HepG2 (cell line): ENCODE results near the gene SREBF1. TPM values are rescaled to one million over a fixed set of nuclear protein-coding genes. Genes with fewer than 3 reads are reported as not detected.
A peak's percentile ranks its signal among the peaks of the same experiment; 100 is the strongest.

Experiments used
- ATAD3A ChIP-seq: sonication (generic); formaldehyde crosslinking; IDR thresholded peaks from 2 replicates; pipeline ENCODE4 v1.4.0; 2020; ENCODE audit warnings: missing genetic modification reagents
- ELF1 ChIP-seq: sonication (generic); formaldehyde crosslinking; IDR thresholded peaks from 2 replicates; pipeline ENCODE4 v1.4.0; 2020; ENCODE audit warnings: missing genetic modification reagents
- FLYWCH1 ChIP-seq: sonication (generic); formaldehyde crosslinking; IDR thresholded peaks from 2 replicates; pipeline ENCODE4 v1.8.1; 2023; ENCODE audit warnings: mild to moderate bottlenecking, missing genetic modification reagents
- MAFK ChIP-seq, 2 experiments: IDR thresholded peaks in 1 of 2; conservative IDR thresholded peaks in 1 of 2; 2 replicates each; pipeline ENCODE4 v1.6.1; 2011; ENCODE audit warnings: improper control_type of control experiment in 2 of 2, low read length in 2 of 2
- SMARCC2 ChIP-seq: fragments of 450-650 bp; IDR thresholded peaks from 2 replicates; pipeline ENCODE4 v1.6.1; 2017; ENCODE audit warnings: antibody characterized with exemption, mild to moderate bottlenecking
- SRF ChIP-seq: IDR thresholded peaks from 2 replicates; pipeline ENCODE4 v1.6.1; 2011; ENCODE audit warnings: mild to moderate bottlenecking, low read depth, low read length, moderate library complexity
- TAF1 ChIP-seq: sonication (generic); formaldehyde crosslinking; IDR thresholded peaks from 2 replicates; pipeline ENCODE4 v1.4.0; 2020; ENCODE audit warnings: missing genetic modification reagents
- ZBTB7A ChIP-seq: sonication (generic); formaldehyde crosslinking; IDR thresholded peaks from 2 replicates; pipeline ENCODE4 v1.8.0; 2022; ENCODE audit warnings: mild to moderate bottlenecking, missing genetic modification reagents
- ZC3H4 ChIP-seq: sonication (generic); formaldehyde crosslinking; IDR thresholded peaks from 2 replicates; pipeline ENCODE4 v1.4.0; 2020; ENCODE audit warnings: missing genetic modification reagents, borderline replicate concordance
- ZNF17 ChIP-seq: sonication (generic); formaldehyde crosslinking; IDR thresholded peaks from 2 replicates; pipeline ENCODE4 v1.5.0; 2020; ENCODE audit warnings: mild to moderate bottlenecking, missing genetic modification reagents
- ZNF569 ChIP-seq: sonication (generic); formaldehyde crosslinking; IDR thresholded peaks from 2 replicates; pipeline ENCODE4 v1.5.0; 2020; ENCODE audit warnings: mild to moderate bottlenecking, missing genetic modification reagents, moderate library complexity, borderline replicate concordance
- ZNF749 ChIP-seq: sonication (generic); formaldehyde crosslinking; IDR thresholded peaks from 2 replicates; pipeline ENCODE4 v1.8.0; 2022; ENCODE audit warnings: mild to moderate bottlenecking, missing genetic modification reagents, moderate library complexity, borderline replicate concordance
- polyA plus RNA-seq, 8 experiments: library from polyadenylated mRNA; depleted of rRNA in 3 of 8; stranded (reverse) in 7 of 8; unstranded in 1 of 8; fragments of >200 nt; fragmentation: Illumina TruSeq in 4 of 8; extraction: Trizol in 4 of 8; gene quantifications; 2 replicates each; pipeline versions ENCODE4 v1.2.1 to v1.2.3, GENCODE V29; 2011 to 2016; ENCODE audit warnings: low read depth in 4 of 8, missing spikeins in 1 of 8, mixed read lengths in 1 of 8; ENCODE audit not compliant: insufficient read depth in 1 of 8
- total RNA-seq, 5 experiments: library from RNA; depleted of rRNA; stranded (reverse); fragments of >200 nt; fragmentation: Illumina TruSeq; extraction: Trizol; gene quantifications; 2 replicates each; pipeline ENCODE4 v1.2.3, GENCODE V29; 2016; ENCODE audit warnings: low read depth in 1 of 5
- TF ChIP-seq, protein P1 (sequence below): sonication (generic); formaldehyde crosslinking; IDR thresholded peaks from 2 replicates; pipeline ENCODE4 v1.4.0; 2020; ENCODE audit warnings: missing genetic modification reagents
- TF ChIP-seq, protein P2 (sequence below), 2 experiments: IDR thresholded peaks; 2 replicates each; pipeline ENCODE4 v1.6.1; 2011 to 2012; ENCODE audit warnings: low read length in 2 of 2, borderline replicate concordance in 1 of 2, low read depth in 1 of 2, mild to moderate bottlenecking in 1 of 2, moderate library complexity in 1 of 2
- TF ChIP-seq, protein P3 (sequence below): sonication (generic); formaldehyde crosslinking; IDR thresholded peaks from 2 replicates; pipeline ENCODE4 v1.5.1; 2020; ENCODE audit warnings: missing genetic modification reagents, mild to moderate bottlenecking, borderline replicate concordance
- TF ChIP-seq, protein P4 (sequence below): sonication (generic); formaldehyde crosslinking; conservative IDR thresholded peaks from 2 replicates; pipeline ENCODE4 v1.4.0; 2020; ENCODE audit warnings: missing genetic modification reagents
- TF ChIP-seq, protein P5 (sequence below): sonication (generic); formaldehyde crosslinking; IDR thresholded peaks from 2 replicates; pipeline ENCODE4 v1.5.0; 2020; ENCODE audit warnings: missing genetic modification reagents
- TF ChIP-seq, protein P6 (sequence below): IDR thresholded peaks from 2 replicates; pipeline ENCODE4 v1.6.1; 2016; ENCODE audit warnings: mild to moderate bottlenecking

The SREBF1 gene
- total and polyA plus RNA-seq, 2 of the 13 experiments (the other 11 are each of a cell fraction or from before 2014, with no cell fraction given) = 34.3 to 38.0 TPM

DNA sequence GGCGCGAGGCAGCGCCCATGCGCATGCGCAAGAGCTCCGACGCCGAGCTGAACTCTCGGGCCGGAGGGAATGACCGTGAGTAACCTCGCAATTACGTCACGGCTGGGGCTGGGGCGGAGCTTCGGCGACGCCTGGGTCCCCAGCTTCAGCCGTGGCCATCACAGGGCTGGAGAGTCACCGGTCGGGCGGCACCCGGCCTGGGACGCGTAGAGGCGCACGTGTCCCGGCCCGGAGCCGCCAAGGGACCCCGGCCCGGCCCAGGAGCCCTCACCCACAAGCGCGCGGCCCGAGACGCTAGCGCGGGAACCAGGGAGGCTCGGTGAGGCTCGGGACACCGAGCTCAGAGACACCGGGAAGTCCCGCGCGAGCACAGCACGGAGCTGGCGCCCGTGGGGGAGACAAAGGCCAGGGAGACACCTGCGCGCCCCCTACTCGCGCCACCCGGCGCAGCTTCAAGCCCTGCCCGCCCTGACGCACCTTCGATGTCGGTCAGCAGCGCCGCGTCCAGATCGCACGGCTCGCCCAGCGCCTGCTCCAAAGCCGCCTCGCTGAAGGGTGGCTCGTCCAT is 452 bp downstream of the SREBF1 start (continued):
- TF ChIP-seq ATAD3A (CRISPR knock-in tag) (no peak), TAF1 (CRISPR knock-in tag) (peak; percentile 89), MAFK (conservative IDR thresholded peaks at IDR 0.05 in 1 of 2, IDR thresholded peaks at IDR 0.05 in 1 of 2; ENCODE audit: low read length in 2 of 2) (no peak), ZNF749 (CRISPR knock-in tag) (peak; percentile 94), SRF (no peak), ELF1 (peak; percentile 55), SMARCC2 (no peak), ZBTB7A (CRISPR knock-in tag) (no peak), ZNF17 (CRISPR knock-in tag) (no peak), FLYWCH1 (CRISPR knock-in tag) (no peak), ZNF569 (CRISPR knock-in tag) (peak; percentile 78; the same call in 1 of the 2 replicates), ZC3H4 (CRISPR knock-in tag) (peak; percentile 7; the same call in 1 of the 2 replicates)
- TF ChIP-seq, protein P1, sequence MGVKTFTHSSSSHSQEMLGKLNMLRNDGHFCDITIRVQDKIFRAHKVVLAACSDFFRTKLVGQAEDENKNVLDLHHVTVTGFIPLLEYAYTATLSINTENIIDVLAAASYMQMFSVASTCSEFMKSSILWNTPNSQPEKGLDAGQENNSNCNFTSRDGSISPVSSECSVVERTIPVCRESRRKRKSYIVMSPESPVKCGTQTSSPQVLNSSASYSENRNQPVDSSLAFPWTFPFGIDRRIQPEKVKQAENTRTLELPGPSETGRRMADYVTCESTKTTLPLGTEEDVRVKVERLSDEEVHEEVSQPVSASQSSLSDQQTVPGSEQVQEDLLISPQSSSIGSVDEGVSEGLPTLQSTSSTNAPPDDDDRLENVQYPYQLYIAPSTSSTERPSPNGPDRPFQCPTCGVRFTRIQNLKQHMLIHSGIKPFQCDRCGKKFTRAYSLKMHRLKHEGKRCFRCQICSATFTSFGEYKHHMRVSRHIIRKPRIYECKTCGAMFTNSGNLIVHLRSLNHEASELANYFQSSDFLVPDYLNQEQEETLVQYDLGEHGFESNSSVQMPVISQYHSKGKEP (CRISPR knock-in tag) = no peak
- TF ChIP-seq, protein P2, sequence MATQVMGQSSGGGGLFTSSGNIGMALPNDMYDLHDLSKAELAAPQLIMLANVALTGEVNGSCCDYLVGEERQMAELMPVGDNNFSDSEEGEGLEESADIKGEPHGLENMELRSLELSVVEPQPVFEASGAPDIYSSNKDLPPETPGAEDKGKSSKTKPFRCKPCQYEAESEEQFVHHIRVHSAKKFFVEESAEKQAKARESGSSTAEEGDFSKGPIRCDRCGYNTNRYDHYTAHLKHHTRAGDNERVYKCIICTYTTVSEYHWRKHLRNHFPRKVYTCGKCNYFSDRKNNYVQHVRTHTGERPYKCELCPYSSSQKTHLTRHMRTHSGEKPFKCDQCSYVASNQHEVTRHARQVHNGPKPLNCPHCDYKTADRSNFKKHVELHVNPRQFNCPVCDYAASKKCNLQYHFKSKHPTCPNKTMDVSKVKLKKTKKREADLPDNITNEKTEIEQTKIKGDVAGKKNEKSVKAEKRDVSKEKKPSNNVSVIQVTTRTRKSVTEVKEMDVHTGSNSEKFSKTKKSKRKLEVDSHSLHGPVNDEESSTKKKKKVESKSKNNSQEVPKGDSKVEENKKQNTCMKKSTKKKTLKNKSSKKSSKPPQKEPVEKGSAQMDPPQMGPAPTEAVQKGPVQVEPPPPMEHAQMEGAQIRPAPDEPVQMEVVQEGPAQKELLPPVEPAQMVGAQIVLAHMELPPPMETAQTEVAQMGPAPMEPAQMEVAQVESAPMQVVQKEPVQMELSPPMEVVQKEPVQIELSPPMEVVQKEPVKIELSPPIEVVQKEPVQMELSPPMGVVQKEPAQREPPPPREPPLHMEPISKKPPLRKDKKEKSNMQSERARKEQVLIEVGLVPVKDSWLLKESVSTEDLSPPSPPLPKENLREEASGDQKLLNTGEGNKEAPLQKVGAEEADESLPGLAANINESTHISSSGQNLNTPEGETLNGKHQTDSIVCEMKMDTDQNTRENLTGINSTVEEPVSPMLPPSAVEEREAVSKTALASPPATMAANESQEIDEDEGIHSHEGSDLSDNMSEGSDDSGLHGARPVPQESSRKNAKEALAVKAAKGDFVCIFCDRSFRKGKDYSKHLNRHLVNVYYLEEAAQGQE (IDR thresholded peaks at IDR 0.05; ENCODE audit: borderline replicate concordance in 1 of 2, low read depth in 1 of 2, low read length in 2 of 2) = 0 out of 4 replicates have a peak, but pooled peaks of 1 of the 2 experiments have one; percentile 39
- TF ChIP-seq, protein P3, sequence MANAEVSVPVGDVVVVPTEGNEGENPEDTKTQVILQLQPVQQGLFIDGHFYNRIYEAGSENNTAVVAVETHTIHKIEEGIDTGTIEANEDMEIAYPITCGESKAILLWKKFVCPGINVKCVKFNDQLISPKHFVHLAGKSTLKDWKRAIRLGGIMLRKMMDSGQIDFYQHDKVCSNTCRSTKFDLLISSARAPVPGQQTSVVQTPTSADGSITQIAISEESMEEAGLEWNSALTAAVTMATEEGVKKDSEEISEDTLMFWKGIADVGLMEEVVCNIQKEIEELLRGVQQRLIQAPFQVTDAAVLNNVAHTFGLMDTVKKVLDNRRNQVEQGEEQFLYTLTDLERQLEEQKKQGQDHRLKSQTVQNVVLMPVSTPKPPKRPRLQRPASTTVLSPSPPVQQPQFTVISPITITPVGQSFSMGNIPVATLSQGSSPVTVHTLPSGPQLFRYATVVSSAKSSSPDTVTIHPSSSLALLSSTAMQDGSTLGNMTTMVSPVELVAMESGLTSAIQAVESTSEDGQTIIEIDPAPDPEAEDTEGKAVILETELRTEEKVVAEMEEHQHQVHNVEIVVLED (CRISPR knock-in tag) = peak; percentile 51; the same call in 1 of the 2 replicates
- TF ChIP-seq, protein P4, sequence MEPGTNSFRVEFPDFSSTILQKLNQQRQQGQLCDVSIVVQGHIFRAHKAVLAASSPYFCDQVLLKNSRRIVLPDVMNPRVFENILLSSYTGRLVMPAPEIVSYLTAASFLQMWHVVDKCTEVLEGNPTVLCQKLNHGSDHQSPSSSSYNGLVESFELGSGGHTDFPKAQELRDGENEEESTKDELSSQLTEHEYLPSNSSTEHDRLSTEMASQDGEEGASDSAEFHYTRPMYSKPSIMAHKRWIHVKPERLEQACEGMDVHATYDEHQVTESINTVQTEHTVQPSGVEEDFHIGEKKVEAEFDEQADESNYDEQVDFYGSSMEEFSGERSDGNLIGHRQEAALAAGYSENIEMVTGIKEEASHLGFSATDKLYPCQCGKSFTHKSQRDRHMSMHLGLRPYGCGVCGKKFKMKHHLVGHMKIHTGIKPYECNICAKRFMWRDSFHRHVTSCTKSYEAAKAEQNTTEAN (CRISPR knock-in tag) = peak; percentile 71
- TF ChIP-seq, protein P5, sequence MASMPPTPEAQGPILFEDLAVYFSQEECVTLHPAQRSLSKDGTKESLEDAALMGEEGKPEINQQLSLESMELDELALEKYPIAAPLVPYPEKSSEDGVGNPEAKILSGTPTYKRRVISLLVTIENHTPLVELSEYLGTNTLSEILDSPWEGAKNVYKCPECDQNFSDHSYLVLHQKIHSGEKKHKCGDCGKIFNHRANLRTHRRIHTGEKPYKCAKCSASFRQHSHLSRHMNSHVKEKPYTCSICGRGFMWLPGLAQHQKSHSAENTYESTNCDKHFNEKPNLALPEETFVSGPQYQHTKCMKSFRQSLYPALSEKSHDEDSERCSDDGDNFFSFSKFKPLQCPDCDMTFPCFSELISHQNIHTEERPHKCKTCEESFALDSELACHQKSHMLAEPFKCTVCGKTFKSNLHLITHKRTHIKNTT (CRISPR knock-in tag) = no peak
- TF ChIP-seq, protein P6, sequence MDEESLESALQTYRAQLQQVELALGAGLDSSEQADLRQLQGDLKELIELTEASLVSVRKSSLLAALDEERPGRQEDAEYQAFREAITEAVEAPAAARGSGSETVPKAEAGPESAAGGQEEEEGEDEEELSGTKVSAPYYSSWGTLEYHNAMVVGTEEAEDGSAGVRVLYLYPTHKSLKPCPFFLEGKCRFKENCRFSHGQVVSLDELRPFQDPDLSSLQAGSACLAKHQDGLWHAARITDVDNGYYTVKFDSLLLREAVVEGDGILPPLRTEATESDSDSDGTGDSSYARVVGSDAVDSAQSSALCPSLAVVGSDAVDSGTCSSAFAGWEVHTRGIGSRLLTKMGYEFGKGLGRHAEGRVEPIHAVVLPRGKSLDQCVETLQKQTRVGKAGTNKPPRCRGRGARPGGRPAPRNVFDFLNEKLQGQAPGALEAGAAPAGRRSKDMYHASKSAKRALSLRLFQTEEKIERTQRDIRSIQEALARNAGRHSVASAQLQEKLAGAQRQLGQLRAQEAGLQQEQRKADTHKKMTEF (CRISPR knock-in tag) = peak; percentile 81
